Femur (tissue), 1 donor: Measurements from ENCODE around the gene TCEANC2.
"Not testable (repeated sequence)": the region's sequence is repeated elsewhere in the genome, so short reads cannot be mapped to it uniquely, and the experiment has no call there.

ENCODE experiments used
- DNase-seq: peaks from one replicate; pipeline ENCODE4 v3.0.0-alpha.2; 2017

TCEANC2 gene

DNA sequence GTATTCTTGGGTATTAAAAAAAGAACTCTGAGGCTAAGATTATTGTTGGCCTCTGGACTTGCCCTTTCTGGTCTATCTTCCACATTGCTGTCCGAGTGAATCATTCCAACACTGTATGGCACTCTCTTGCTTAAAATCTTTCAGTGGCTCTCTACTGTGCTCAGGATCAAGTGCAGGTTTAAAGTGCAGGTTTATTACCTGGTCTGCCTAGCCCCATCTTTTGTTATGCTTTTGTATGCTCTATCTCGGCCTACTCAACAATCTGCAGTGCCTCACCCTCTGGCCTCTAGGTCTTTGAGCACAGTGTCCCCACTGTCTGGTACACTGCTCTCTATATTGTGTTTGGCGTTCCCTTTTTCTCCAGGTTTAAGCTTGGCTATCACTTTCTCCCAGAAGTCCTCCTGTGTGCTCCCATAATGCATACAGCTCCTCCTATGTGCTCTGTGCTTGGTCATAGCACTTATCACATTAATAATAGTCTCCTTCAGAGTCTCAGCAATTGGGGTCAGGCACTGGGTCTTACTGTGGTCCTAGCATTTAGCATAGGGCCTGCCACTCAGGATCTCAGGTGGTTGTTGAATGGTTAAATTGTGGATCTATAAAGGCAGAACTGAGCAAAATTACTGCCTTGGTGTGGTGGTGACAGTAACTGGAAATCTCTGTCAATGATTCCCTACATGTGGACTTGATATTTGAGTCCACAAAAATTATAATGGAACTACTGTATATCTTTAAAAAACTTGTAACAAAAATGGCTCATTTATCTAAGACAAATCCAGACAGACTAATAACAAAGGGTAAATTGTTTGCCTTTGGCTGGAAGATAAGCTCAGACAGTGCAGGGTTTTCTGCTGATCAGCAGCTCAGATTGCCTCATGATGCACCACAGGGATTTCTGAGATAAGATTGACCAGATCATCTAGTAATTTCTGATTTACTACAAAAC lies 24.8 kb upstream of the TCEANC2 start:
- no peak for DNase-seq

DNA sequence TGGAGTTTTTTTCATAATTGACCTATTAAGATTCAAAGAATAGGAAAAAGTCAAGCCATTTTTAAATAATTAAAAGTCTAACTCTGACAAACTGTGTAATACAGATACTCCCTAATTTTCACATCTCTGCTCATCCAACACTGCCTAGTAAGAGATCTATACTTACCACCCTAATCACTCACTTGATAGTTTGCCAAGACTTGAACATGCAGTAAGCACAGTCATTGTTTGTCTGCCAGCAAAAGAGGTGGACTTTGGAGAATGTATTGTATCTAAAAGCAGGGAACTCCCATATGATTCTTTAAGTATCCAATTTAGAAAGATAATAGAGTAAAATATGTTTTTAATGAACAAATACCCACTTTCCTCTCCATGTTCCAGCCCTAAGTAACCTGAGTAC lies 15.9 kb upstream of the TCEANC2 start:
- DNase-seq = no peak

DNA sequence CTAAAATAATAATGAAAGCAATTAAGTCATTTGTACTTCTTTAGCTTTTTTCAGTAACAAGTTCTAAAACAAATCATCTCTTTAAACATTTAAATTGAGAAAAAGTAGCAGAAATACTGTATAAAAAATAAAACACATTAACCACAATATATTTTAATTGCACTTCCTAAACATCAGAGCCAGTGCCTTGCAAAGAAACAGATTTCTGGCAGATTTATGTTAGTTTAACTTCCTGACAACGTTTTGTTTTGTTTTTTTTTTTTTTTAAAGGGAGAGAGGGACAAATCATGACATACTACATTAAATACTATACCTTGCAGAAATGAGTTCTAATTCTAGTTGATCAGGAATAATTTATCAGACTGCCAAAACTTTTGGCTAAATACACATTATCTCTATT lies 11.6 kb upstream of the TCEANC2 start:
- DNase-seq = no peak

DNA sequence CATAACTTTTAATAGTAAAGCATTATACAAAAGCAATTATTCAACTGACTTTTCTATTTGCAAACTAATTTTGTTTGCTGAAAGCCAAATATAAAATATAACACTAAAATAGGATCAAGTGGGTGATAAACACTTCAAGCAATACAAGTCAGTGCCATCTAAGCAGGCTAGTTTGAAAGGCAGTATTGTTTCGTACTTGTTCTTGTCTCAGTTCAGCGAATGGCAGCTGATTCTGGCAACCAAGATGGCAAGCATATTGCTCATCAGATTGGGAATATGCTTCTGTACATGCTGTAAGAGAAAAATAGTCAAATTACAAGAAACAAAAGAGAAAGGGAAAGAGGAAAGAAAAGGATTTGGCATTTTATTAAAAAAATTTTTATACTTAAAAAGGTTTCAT lies 7.9 kb upstream of the TCEANC2 start:
- no peak for DNase-seq

DNA sequence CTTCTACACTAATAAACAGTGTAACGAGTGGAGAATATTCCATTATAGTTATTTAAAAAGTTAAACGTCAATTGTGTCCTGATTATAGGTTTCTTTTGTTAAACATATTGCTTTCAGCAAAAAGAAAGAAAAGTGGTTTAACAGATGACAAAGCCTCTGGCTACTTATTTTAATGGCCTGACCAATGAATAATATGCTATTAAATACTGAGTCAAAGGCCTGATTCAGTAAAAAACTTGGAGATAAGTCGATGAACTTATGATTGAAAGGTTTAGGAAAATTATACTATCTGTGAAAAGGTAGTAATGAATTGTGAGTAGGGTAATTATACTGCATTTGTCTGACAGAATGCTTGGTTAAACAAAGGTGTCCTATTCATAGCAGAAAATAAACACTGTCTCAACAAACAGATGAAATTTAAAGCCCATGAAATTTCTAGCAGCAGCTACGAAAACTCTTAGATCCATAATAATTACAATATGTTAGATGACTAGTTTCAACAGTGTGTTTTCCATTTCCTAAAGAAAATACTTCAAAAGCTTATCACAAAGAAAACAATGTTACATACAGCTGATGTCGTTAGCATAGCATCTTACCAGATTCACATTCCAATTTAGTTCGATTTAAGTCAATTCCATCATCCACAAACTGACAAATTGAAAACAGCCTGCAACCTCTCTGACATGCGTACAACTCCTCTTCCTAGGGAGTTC lies 6.6 kb upstream of the TCEANC2 start:
- DNase-seq = no peak

DNA sequence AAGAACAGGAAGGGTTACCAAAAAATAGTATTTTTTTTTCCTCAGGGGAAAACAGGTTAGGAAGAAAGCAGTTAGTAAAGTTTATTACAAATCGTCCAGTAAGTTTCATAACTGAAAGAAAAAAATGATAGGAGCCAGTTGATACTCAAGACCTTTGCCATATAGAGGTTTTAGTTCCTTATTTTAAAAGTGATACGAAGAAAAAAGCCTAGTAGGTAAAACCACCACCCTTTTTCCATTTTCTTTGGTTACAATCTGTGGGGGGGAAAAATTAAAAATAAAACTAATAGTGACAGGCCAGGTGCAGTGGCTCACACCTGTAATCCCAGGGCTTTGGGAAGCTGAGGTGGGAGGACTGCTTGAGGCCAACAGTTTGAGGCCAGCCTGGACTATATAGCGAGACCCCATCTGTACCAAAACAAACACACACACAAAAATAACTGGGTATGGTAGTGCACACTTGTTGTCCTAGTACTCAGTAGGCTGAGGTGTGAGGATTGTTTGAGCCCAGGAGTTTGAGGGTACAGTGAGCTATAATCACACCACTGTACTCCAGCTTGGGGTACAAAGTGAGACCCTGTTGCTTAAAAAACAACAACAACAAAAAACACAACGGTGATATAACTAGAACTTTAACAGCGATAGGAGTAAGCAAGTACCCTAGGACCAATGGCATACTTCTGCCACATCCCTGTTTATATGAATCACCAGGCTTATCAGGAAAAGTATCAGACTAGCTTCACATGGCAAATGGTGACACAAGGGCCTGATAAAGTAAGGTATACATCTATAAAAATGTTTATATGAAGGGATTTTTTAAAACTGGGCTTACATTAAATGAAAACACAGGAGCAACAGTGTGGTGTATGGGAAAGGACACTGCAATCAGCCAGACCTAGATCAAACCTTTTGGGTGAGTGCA lies 5.8 kb upstream of the TCEANC2 start:
- DNase-seq = no peak

DNA sequence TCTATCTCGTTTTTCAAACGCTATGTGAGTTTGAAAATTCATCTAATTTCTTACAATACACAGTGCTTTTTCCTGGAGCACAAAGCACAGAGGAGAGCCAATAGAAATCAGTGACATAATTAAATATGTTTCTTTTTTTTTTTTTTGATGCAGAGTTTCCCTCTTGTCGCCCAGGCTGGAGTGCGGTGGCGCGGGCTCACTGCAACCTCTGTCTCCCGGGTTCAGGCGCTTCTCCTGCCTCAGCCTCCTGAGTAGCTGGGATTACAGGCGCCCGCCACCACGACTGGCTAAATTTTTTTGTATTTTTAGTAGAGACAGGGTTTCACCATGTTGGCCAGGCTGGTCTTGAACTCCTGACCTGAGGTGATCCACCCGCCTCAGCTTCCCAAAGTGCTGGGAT lies 3.0 kb upstream of the TCEANC2 start:
- not testable (repeated sequence) for DNase-seq

DNA sequence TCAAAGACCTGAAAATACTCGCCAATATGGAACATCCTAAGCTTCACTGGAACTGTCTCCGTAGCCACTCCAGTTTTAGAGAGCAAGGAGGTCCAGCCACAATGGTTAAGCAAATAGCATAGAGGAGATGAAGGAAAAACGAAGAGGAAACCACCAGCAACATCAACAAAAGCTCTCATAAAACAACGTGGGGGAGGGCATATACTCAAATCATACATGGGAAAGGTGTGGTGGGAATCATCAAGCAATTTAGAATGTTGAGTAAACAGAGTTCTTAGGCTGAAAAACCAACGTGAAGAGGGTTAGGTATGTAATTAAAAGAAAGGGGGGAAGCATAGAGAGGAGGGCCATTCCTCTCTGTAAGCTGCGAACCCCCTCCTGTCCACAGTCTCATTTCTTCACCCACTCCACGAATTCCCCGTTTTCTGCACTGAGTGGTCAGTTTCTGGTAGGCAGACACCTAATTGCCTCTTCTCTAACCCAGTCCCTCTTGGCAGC lies 1.4 kb upstream of the TCEANC2 start:
- no peak for DNase-seq

DNA sequence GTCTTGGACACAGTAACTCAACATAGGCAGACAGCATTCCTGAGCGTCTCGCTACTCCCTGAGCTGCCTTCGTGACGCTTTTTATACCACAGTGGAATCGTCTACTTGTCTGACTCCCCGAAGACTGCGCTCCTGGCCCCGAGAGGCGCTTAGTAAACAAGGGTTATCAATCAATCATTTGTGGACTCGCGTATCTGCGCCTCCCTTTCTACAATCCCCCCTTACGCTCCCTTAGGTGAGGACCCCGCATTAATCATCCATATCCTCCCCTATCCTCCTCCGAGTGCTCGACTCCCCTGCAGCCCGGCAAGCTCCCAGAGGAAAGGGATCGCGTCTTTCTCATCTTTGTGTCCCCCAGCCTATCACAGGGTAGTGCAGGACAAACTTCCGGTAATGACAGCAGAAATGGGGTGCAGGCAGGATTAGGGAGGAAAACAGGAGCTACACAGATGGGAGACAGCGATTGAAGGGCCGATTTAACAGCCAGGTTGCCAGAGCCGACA lies 926 bp upstream of the TCEANC2 start:
- DNase-seq = peak; percentile 68

DNA sequence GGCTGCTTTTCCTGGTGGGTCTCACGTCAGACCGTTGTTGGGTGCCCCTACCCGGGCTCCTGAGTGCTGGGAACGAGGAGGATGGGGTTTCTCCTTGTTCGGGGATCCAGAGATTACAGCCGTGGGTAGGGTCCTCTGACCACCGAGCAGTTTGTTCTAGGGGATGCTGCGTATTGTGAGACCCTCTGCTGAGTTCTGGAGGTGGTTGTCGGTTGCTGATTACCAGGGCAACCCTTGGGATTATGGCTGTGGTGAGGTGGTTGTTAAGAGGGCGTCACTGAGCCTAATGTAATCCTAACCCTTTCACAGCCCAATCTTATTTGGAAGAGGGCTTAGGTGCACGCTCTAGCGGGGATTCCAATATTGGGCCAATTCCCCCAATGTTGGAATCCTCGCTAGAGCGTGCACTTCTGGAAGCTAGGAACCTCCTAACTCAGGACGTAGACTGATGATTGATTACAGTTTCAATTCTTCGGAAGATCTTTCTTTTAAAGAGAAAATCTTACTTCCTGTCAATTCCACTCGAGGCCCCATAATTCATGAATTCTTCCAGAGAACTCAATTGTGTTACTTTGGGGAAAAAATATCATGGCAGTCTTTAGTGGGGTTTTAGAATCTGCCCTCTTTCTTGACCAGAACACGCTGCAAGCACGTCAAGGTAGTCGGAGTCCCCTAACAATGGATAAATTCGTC lies 483 bp downstream of the TCEANC2 start:
- no peak for DNase-seq

DNA sequence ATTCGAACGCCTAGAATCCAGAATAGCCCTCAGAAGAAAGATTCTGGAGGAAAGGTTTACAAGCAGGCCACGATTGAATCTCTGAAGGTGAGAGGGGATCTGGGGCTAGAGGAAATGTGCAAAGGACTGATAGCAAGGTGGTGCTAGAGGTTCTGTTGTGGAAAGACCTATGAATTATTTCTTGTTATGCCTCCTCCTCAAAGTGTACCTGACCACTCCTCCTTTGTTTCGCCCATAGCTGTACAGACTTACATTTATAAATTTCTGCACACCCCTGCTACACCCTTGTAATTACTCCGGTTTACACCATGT lies 986 bp downstream of the TCEANC2 start:
- no peak for DNase-seq

DNA sequence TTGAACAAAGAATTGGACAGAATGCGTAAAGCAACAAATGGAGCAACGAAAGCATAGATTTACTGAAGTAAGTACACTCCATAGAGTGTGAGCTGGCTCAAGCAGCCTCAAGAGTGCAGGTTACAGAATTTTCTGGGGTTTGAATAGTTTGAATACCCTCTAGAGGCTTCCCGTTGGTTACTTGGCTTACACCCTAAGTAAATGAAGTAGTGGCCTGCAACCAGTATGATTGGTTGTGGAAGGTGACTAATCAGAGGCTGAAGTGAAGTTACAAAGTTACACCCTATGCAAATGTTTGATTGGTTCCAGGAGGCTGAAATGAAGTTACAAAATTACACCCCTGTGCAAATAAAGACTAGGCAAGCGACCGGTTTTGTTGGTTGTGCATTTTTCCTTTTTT lies 10.9 kb downstream of the TCEANC2 start:
- DNase-seq = no peak

DNA sequence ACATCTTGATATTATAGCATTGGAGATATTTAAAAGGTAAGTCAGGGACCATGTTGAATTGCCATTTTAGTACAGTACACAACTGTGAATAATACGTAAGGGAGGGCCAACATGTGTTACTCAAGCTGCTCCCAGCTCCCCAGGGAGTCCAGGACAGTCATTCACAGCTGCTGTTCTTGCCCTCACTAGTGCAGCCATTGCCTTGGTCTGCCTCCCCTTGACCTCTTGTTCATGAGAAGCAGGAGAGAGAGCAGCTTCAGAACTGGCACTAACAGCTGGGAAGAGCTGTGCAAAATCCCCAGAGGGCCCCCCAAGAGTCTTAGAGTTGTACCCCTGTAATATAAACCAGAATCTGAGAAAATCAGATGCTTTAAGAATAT lies 16.4 kb downstream of the TCEANC2 start:
- DNase-seq = no peak

DNA sequence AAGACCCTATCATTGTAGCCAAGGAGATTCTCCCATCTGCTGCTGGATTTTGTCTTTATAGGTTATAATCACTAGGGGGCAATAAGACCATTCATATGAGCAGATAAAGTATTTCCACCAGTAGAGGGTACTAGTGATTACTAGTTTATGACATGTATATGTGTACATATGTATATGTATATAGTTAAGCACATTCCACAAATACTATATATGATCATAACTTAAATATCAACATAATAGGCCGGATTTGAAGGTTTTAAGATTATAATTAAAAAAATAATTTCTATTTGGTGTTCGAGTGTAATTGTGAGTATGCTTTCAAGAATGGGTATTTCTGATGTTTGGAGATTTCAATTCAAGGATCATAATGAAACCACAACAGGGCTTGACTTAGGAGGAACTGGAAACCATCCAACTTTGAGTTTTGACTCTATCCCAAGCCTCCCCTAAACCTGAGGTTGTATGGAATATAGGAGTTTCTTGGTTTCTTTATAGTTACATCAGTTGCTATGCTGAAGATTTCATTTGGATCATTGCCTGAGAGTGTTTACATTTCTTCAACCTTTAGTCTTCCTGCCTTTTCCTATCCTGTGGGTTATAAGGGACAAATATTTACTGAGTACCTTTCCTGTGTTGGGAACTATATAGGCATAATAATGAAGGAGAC lies 16.9 kb downstream of the TCEANC2 start:
- DNase-seq = no peak

DNA sequence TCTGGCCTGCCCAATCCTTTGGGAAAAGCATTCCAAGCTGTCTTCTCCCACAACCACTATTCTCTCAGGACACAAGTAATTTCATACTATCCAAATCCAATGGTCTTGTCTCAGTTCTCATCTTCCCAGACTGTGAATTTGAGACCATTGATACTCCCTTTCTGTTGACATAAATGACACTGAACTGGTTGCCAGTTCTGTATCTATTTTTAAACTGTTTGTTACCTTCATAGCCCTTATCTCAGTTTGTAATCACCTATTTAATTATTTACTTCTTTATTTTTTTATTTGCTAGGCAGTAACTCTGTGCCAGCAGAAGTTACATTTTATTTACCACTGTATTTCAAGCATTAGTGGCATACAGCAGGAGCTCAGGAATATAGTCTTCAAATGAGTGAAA lies 24.0 kb downstream of the TCEANC2 start:
- DNase-seq = no peak

DNA sequence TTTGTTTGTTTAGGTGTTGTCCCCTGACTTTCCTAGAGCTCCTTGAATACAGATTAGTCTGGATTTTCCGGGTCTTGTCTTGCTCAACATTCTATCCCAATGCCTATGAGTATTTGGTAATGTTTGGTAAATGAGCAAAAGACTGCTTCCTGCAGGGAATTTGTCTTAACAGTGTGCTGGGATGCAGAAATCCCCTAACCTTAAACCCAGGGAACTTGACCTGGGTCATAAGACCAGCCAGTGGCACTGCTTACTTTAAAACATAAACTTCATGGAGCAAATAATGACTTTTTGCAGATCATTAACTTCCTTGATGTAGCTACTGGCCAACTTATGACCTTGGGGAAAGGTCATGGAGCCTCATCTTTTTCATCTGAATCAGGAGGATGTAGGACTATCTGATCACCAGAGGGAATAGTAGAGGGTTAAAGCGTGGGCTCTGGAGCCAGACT lies 27.2 kb downstream of the TCEANC2 start:
- no peak for DNase-seq

DNA sequence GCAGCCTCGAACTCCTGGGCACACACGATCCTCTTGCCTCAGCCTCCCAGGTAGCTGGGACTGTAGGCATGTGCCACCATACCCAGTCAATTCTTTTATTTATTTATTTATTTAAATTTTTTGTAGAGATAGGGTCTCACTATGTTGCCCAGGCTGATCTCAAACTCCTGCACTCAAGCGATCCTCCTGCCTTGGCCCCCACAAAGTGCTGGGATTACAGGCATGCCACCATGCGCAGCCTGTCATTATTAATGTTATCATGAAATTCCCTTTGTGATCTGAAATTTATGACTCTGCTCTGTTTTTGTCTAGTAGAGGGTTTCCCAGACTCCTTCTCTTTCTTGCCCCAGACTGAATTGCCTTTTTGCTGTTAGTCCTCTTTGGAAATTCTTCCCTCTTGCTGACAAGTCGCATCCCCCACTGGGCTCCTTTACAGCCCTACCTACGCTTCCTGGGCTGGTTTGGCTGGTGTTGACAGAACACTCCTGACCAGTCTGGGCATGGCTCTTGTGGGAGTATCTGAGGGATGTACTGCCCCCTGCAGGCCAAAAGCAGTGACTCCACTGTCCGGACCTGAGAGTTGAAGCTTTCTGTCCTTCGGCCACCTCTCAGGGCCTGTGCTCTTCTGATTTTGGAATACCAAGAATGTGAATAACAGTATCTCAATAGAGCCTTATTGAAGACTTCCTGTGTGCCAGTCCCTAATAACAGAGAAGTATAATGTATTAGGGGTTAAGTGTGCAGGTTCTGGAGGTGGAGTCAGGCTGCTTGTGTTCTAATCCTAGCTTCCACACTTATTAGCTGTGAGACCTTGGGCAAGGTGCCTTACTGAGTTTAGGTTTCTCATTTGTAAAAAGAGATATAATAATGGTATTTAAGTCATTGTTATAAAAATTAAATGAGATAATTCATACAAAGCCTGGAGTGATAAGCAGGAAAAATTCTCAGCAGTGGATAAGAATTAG lies 28.2 kb downstream of the TCEANC2 start:
- no peak for DNase-seq

DNA sequence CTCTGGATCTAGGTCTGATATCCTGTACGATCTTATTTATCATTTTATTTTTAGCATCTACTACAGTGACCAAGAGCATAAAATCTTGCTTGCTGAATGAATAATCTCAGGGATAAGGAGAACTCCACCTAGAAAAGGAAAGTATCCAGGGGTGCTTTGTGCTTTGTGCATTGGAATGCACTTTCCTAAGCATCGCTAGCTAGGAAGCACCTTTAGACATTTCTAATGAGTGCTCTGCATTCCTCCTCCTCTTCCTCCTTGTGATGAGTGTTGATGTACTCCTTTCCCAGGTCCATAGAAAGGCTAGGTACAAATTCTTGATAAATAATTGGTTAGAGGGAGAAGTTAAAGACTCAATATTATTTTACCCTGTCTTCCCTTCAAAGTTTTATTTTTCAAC lies 31.4 kb downstream of the TCEANC2 start:
- DNase-seq = no peak

DNA sequence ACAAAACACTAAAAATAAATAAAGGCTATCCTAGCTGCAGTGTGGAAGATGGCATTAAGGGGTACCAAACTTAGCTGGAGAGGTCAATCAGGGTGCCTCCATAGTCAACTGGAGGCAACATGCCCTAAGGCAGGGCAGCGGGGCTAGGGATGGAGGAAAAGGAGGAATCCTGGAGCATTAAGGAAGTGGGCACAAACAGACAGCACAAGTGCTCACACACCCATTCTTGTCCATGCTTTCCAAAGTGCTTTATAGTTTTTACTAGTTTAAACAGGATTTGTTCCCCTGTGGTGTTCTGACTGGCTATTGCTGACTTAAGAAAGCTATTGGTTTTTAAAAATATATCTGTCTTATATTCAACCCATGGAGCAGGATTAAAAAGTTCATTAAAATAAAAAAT lies 33.3 kb downstream of the TCEANC2 start:
- DNase-seq = no peak

DNA sequence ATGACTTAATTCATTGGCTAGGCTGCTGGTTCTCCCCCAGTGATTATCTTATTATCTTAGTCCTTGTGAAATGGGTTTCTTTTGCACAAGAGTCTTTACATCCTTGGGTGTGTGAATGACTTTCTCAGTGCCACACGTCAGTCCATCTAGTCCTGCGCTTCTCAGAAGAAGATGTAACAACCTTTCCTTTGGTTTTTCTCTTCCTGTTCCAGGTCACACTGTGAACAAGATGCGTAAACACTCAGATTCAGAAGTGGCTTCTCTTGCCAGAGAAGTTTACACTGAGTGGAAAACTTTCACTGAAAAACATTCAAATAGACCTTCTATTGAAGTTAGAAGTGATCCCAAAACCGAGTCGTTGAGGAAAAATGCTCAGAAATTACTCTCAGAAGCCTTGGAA lies 35.0 kb downstream of the TCEANC2 start:
- DNase-seq = no peak
